Mammary epithelial cell (primary cell): ENCODE measurements around the gene OCRL.
A peak's percentile ranks its signal among the peaks of the same experiment; 100 is the strongest.

Experiments
- CTCF ChIP-seq, 2 donors: IDR thresholded peaks in 1 of 2; conservative IDR thresholded peaks in 1 of 2; 2 replicates each; pipeline ENCODE4 v1.5.1; 2011 to 2012; ENCODE audit warnings: inconsistent platforms in 2 of 2, low read length in 2 of 2, mild to moderate bottlenecking in 2 of 2, control low read depth in 1 of 2, low read depth in 1 of 2; ENCODE audit not compliant: insufficient read depth in 1 of 2; ENCODE audit errors: extremely low read depth in 1 of 2
- EZH2 ChIP-seq: IDR thresholded peaks from 2 replicates; pipeline ENCODE4 v1.6.1; 2012; ENCODE audit warnings: low read length, inconsistent platforms, borderline replicate concordance

GRCh38 chrX:129606918-129607317 lies 66.9 kb downstream of the OCRL start:
- TF ChIP-seq CTCF (conservative IDR thresholded peaks at IDR 0.05 in 1 of 2, IDR thresholded peaks at IDR 0.05 in 1 of 2; ENCODE audit: extremely low read depth in 1 of 2, insufficient read depth in 1 of 2, low read depth in 1 of 2, low read length in 2 of 2) (peak; percentile 72 to 89), EZH2 (no peak)
